Lower leg skin (tissue), 3 donors: ENCODE data around the gene PPCDC.

Experiments used
- POLR2A ChIP-seq, 2 donors: fragments of 450-650 bp; IDR thresholded peaks; one replicate each; pipeline ENCODE4 v1.6.1; 2016 to 2017; ENCODE audit warnings: antibody characterized with exemption in 2 of 2, mild to moderate bottlenecking in 1 of 2, moderate library complexity in 1 of 2
- TF ChIP-seq, protein P1 (sequence below), 3 donors: fragments of 450-650 bp; IDR thresholded peaks; one replicate each; pipeline ENCODE4 v1.5.1; 2016; ENCODE audit warnings: antibody characterized with exemption in 3 of 3, mild to moderate bottlenecking in 3 of 3, moderate library complexity in 2 of 3

DNA sequence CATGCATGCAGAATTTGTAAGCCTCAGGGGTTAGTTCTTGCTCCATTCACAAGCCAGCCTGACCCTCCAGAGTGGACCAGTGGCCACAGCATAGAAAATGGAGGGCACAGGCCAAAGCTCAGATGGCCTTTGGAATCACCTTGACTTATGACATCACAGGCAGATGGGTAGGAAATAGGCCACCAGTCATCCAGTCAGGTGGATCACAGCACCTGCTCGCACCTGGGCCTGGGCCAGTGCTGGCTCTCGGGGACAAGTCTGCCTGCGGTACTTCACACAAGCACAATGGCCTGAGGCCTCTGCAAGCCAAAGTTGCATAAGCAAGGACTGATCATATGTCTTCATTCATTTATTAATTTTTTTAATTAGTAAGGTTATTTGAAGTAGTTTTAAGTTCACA, 39.3 kb downstream of the PPCDC start:
- TF ChIP-seq, protein P1, sequence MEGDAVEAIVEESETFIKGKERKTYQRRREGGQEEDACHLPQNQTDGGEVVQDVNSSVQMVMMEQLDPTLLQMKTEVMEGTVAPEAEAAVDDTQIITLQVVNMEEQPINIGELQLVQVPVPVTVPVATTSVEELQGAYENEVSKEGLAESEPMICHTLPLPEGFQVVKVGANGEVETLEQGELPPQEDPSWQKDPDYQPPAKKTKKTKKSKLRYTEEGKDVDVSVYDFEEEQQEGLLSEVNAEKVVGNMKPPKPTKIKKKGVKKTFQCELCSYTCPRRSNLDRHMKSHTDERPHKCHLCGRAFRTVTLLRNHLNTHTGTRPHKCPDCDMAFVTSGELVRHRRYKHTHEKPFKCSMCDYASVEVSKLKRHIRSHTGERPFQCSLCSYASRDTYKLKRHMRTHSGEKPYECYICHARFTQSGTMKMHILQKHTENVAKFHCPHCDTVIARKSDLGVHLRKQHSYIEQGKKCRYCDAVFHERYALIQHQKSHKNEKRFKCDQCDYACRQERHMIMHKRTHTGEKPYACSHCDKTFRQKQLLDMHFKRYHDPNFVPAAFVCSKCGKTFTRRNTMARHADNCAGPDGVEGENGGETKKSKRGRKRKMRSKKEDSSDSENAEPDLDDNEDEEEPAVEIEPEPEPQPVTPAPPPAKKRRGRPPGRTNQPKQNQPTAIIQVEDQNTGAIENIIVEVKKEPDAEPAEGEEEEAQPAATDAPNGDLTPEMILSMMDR (IDR thresholded peaks at IDR 0.05) = no peak
- no peak for TF ChIP-seq POLR2A (IDR thresholded peaks at IDR 0.05)
